GM12878 (cell line): Measurements from ENCODE around the gene NMUR1. TPM values are rescaled to one million over a fixed set of nuclear protein-coding genes. Genes with fewer than 3 reads are reported as not detected.

Experiments used
- ATAC-seq: fragments of 200-7000 bp; cut with Tn5 transposase; 3 replicates; pipeline ENCODE4 v1.9.1; 2020; ENCODE audit warnings: mild to moderate bottlenecking, moderate library complexity
- BruUV-seq: library from RNA; stranded (reverse); fragments of 400-500 nt; replicated peaks from 2 replicates; lab custom pipeline; 2021; lab: Mats Ljungman, UMichigan
- CTCF ChIA-PET: fragments of 300-600 bp; sonication (Branson Sonifier 250); formaldehyde crosslinking; extraction: SDS; loops from one replicate; lab custom pipeline; 2021; ENCODE audit warnings: inconsistent platforms; lab: Yijun Ruan, JAX
- POLR2A ChIA-PET: fragments of 350-600 bp; formaldehyde crosslinking; extraction: SDS; loops from one replicate; lab custom pipeline; 2021; ENCODE audit warnings: inconsistent platforms; lab: Charles Lee
- RAD21 ChIA-PET: fragments of 300-600 bp; sonication (Branson Sonifier 250); formaldehyde crosslinking; loops from one replicate; lab custom pipeline; 2023; ENCODE audit warnings: antibody characterized with exemption; ENCODE audit not compliant: unreplicated experiment; lab: Charles Lee
- SMC1A ChIA-PET: fragments of 300-600 bp; sonication (Branson Sonifier 250); formaldehyde crosslinking; loops from one replicate; lab custom pipeline; 2023; ENCODE audit not compliant: unreplicated experiment, uncharacterized antibody; lab: Charles Lee
- DNase-seq: peaks from one replicate; pipeline ENCODE4 v3.0.0-alpha.2; 2011; ENCODE audit warnings: low read depth, low spot score
- FAIRE-seq: peaks from 3 replicates; lab custom pipeline; 2011; peaks lifted over from hg19 to GRCh38; lab: Jason Lieb, UNC
- H2AFZ ChIP-seq: 2 replicates; pipeline ENCODE4 v1.6.0; 2011; ENCODE audit warnings: low read depth, low read length, control low read depth; ENCODE audit not compliant: control insufficient read depth
- H3K27ac ChIP-seq: 2 replicates; pipeline ENCODE4 v1.5.1; 2011; ENCODE audit warnings: control low read depth; ENCODE audit not compliant: control insufficient read depth, insufficient read depth
- H3K27me3 ChIP-seq, 2 experiments: replicated peaks in 1 of 2; 2 replicates each; pipeline versions ENCODE4 v1.6.0 to v1.6.1; 2011; ENCODE audit warnings: low read length in 1 of 2; ENCODE audit not compliant: control insufficient read depth in 2 of 2, insufficient read depth in 2 of 2
- H3K36me3 ChIP-seq, 2 experiments: 2 replicates each; pipeline ENCODE4 v1.5.1; 2011; ENCODE audit warnings: low read length in 1 of 2; ENCODE audit not compliant: control insufficient read depth in 2 of 2, insufficient read depth in 2 of 2
- H3K4me1 ChIP-seq: 2 replicates; pipeline ENCODE4 v1.6.1; 2011; ENCODE audit warnings: mild to moderate bottlenecking, low read length, moderate library complexity, mixed read lengths; ENCODE audit not compliant: control insufficient read depth, insufficient read depth
- H3K4me2 ChIP-seq: 2 replicates; pipeline ENCODE4 v1.6.0; 2011; ENCODE audit warnings: control low read depth; ENCODE audit not compliant: control insufficient read depth, insufficient read depth
- H3K4me3 ChIP-seq: fragments of 200-600 bp; sonication (generic); 2 replicates; pipeline ENCODE4 v1.5.1; 2016
- H3K79me2 ChIP-seq: 2 replicates; pipeline ENCODE4 v1.6.0; 2011; ENCODE audit warnings: low read length; ENCODE audit not compliant: control insufficient read depth, insufficient read depth
- H3K9ac ChIP-seq: 2 replicates; pipeline ENCODE4 v1.8.0; 2011; ENCODE audit warnings: low read length, control low read depth, mixed read lengths; ENCODE audit not compliant: control insufficient read depth, insufficient read depth
- H3K9me3 ChIP-seq: replicated peaks from 3 replicates; pipeline ENCODE4 v1.5.1; 2011; ENCODE audit warnings: mild to moderate bottlenecking, low read length; ENCODE audit not compliant: control insufficient read depth, insufficient read depth
- H4K20me1 ChIP-seq: 2 replicates; pipeline ENCODE4 v1.6.0; 2011; ENCODE audit not compliant: control insufficient read depth, insufficient read depth
- EGR1 ChIP-seq, 2 experiments: IDR thresholded peaks; 1 replicate in 1 of 2; 2 replicates in 1 of 2; pipeline ENCODE4 v1.6.1; 2011 to 2012; ENCODE audit warnings: low read depth in 2 of 2, low read length in 2 of 2, borderline replicate concordance in 1 of 2, mild to moderate bottlenecking in 1 of 2, moderate library complexity in 1 of 2
- ETV6 ChIP-seq, 2 experiments: fragments of 450-650 bp in 1 of 2; IDR thresholded peaks in 1 of 2; conservative IDR thresholded peaks in 1 of 2; 2 replicates each; pipeline ENCODE4 v1.6.1; 2014; ENCODE audit warnings: antibody characterized with exemption in 1 of 2, borderline replicate concordance in 1 of 2, low read depth in 1 of 2, mild to moderate bottlenecking in 1 of 2, moderate library complexity in 1 of 2
- KLF5 ChIP-seq: fragments of 450-650 bp; IDR thresholded peaks from 2 replicates; pipeline ENCODE4 v1.6.1; 2014; ENCODE audit warnings: mild to moderate bottlenecking; ENCODE audit not compliant: partially characterized antibody
- MTA2 ChIP-seq: fragments of 450-650 bp; IDR thresholded peaks from 2 replicates; pipeline ENCODE4 v1.6.1; 2016; ENCODE audit warnings: low read depth, mild to moderate bottlenecking, moderate library complexity
- NFXL1 ChIP-seq: fragments of 450-650 bp; IDR thresholded peaks from 2 replicates; pipeline ENCODE4 v1.6.1; 2017; ENCODE audit warnings: antibody characterized with exemption, mild to moderate bottlenecking, borderline replicate concordance
- POLR2AphosphoS5 ChIP-seq: IDR thresholded peaks from 2 replicates; pipeline ENCODE4 v1.6.1; 2011; ENCODE audit warnings: mild to moderate bottlenecking, low read length, inconsistent platforms
- RFX5 ChIP-seq: IDR thresholded peaks from 2 replicates; pipeline ENCODE4 v1.6.1; 2011; ENCODE audit warnings: low read depth, low read length, improper control_type of control experiment
- TCF3 ChIP-seq: IDR thresholded peaks from 2 replicates; pipeline ENCODE4 v1.6.1; 2012; ENCODE audit warnings: low read depth, mild to moderate bottlenecking, low read length, borderline replicate concordance; ENCODE audit not compliant: insufficient read depth
- ZNF217 ChIP-seq: fragments of 450-650 bp; IDR thresholded peaks from 2 replicates; pipeline ENCODE4 v1.6.1; 2017; ENCODE audit warnings: antibody characterized with exemption, mild to moderate bottlenecking
- WGBS: methylation state at CpG from one replicate; pipeline ENCODE4 v1.1.6; 2016; ENCODE audit warnings: low lambda C conversion rate; ENCODE audit not compliant: insufficient replicate concordance, insufficient coverage; ENCODE audit errors: missing lambda C conversion rate; 5-methylcytosine and 5-hydroxymethylcytosine counted together
- in situ Hi-C: fragments of 300-500 bp; cut with MboI; formaldehyde crosslinking; loops from 9 replicates; pipeline ENCODE4 v1.14.3; 2018; ENCODE audit warnings: mixed read lengths
- intact Hi-C: fragments of 100-400 bp; cut with micrococcal nuclease; formaldehyde crosslinking; loops from one replicate; pipeline ENCODE4 v1.14.2; 2022; ENCODE audit not compliant: unreplicated experiment
- polyA plus RNA-seq, 11 experiments: library from polyadenylated mRNA; depleted of rRNA in 4 of 11; unstranded in 6 of 11; stranded (reverse) in 5 of 11; fragments of >200 nt; fragmentation: Nextera tagmentation in 4 of 11; fragmentation: Illumina TruSeq in 1 of 11; extraction: Ambion mirVana in 4 of 11; extraction: Trizol in 1 of 11; gene quantifications; 1 replicate in 1 of 11; 2 replicates in 10 of 11; pipeline versions ENCODE4 v1.2.1 to v1.2.3, GENCODE V29; 2011 to 2016; ENCODE audit warnings: inconsistent platforms in 2 of 11, missing spikeins in 2 of 11, low read depth in 1 of 11
- total RNA-seq, 4 experiments: library from RNA; depleted of rRNA in 3 of 4; stranded (reverse); fragments of >200 nt in 3 of 4; fragmentation: Illumina TruSeq in 1 of 4; extraction: Trizol in 1 of 4; gene quantifications; 2 replicates each; pipeline versions ENCODE4 v1.2.1 to v1.2.3, GENCODE V29; 2013 to 2021
- TF ChIP-seq, protein P1 (sequence below): fragments of 150-350 bp; IDR thresholded peaks from 2 replicates; pipeline ENCODE4 v1.6.1; 2016; ENCODE audit warnings: low read depth, low read length
- TF ChIP-seq, protein P2 (sequence below): fragments of 450-650 bp; conservative IDR thresholded peaks from 2 replicates; pipeline ENCODE4 v1.6.1; 2017; ENCODE audit warnings: mild to moderate bottlenecking, moderate library complexity

Gene NMUR1
- total and polyA plus RNA-seq, 10 of the 15 experiments (the other 5 are each of a cell fraction or from before 2014, with no cell fraction given), result under 0.01 to 0.08 (median 0.02) TPM; not detected in 5

DNA sequence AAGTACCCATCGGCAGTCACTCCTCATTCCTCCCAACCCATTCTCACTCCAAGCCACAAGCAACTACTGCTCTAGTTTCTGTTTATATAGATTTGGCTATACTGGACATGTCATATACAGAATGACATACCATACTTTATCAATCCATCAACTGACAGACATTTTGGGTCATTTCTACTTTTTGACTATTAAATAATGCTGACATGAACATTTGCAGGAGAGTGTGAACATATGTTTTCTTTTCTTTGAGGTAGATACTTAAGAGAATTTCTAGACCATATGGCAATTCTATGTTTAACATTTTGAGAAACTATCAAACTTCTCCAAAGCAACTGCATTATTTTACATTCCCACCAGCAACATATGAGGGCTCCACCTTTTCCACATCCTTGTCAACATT, 32.6 kb downstream of the NMUR1 start (continued):
- no peak for TF ChIP-seq NFXL1

GRCh38 chr2:231494669-231495068, 35.6 kb downstream of the NMUR1 start:
- no peaks in the 10 kb centered on the region for H3K27me3 ChIP-seq
- FAIRE-seq (no peak), ATAC-seq (no peak), DNase-seq (no peak)
- H3K4me3 ChIP-seq, result no peak overlapping the region
- CTCF ChIA-PET, result no interaction called here
- no peaks in the 10 kb centered on the region for H3K36me3 ChIP-seq
- POLR2A ChIA-PET, result no interaction called here
- H2AFZ ChIP-seq, result no peak overlapping the region
- TF ChIP-seq TCF3, result no peak
- no peak for TF ChIP-seq MTA2
- TF ChIP-seq, protein P1, sequence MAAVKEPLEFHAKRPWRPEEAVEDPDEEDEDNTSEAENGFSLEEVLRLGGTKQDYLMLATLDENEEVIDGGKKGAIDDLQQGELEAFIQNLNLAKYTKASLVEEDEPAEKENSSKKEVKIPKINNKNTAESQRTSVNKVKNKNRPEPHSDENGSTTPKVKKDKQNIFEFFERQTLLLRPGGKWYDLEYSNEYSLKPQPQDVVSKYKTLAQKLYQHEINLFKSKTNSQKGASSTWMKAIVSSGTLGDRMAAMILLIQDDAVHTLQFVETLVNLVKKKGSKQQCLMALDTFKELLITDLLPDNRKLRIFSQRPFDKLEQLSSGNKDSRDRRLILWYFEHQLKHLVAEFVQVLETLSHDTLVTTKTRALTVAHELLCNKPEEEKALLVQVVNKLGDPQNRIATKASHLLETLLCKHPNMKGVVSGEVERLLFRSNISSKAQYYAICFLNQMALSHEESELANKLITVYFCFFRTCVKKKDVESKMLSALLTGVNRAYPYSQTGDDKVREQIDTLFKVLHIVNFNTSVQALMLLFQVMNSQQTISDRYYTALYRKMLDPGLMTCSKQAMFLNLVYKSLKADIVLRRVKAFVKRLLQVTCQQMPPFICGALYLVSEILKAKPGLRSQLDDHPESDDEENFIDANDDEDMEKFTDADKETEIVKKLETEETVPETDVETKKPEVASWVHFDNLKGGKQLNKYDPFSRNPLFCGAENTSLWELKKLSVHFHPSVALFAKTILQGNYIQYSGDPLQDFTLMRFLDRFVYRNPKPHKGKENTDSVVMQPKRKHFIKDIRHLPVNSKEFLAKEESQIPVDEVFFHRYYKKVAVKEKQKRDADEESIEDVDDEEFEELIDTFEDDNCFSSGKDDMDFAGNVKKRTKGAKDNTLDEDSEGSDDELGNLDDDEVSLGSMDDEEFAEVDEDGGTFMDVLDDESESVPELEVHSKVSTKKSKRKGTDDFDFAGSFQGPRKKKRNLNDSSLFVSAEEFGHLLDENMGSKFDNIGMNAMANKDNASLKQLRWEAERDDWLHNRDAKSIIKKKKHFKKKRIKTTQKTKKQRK, result no peak
- TF ChIP-seq, protein P2, sequence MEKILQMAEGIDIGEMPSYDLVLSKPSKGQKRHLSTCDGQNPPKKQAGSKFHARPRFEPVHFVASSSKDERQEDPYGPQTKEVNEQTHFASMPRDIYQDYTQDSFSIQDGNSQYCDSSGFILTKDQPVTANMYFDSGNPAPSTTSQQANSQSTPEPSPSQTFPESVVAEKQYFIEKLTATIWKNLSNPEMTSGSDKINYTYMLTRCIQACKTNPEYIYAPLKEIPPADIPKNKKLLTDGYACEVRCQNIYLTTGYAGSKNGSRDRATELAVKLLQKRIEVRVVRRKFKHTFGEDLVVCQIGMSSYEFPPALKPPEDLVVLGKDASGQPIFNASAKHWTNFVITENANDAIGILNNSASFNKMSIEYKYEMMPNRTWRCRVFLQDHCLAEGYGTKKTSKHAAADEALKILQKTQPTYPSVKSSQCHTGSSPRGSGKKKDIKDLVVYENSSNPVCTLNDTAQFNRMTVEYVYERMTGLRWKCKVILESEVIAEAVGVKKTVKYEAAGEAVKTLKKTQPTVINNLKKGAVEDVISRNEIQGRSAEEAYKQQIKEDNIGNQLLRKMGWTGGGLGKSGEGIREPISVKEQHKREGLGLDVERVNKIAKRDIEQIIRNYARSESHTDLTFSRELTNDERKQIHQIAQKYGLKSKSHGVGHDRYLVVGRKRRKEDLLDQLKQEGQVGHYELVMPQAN, result no peak
- TF ChIP-seq EGR1 (IDR thresholded peaks at IDR 0.05; ENCODE audit: borderline replicate concordance in 1 of 2, low read depth in 2 of 2, low read length in 2 of 2), result no peak
- no peak for TF ChIP-seq KLF5
- TF ChIP-seq ETV6 (conservative IDR thresholded peaks at IDR 0.05 in 1 of 2, IDR thresholded peaks at IDR 0.05 in 1 of 2; ENCODE audit: borderline replicate concordance in 1 of 2, low read depth in 1 of 2), result no peak
- no peak for TF ChIP-seq POLR2AphosphoS5
- no peak for TF ChIP-seq ZNF217
- TF ChIP-seq RFX5, result no peak
- no peaks in the 10 kb centered on the region for H4K20me1 ChIP-seq
- SMC1A ChIA-PET, result no interaction called here
- 59% methylated on average over 3 of the region's 3 CpGs for WGBS
- in situ Hi-C loops (no loop called here), intact Hi-C loops (no loop called here)
- no TSS peak for BruUV-seq
- peaks cover 5% of the 10 kb centered on the region; the same call in 1 of the 2 replicates for H3K4me1 ChIP-seq
- no peak overlapping the region for H3K4me2 ChIP-seq
- H3K9me3 ChIP-seq, result no peaks in the 10 kb centered on the region
- H3K9ac ChIP-seq, result no peak overlapping the region
- H3K79me2 ChIP-seq, result no peaks in the 10 kb centered on the region
- RAD21 ChIA-PET, result no interaction called here
- H3K27ac ChIP-seq, result no peak overlapping the region
